HL-60 (cell line): Measurements from ENCODE around the gene DLD.

ENCODE experiments used
- CTCF ChIP-seq: IDR thresholded peaks from one replicate; pipeline ENCODE4 v1.5.1; 2011; ENCODE audit warnings: low read length, control low read depth, inconsistent platforms; ENCODE audit not compliant: insufficient read depth
- POLR2AphosphoS5 ChIP-seq: IDR thresholded peaks from 2 replicates; pipeline ENCODE4 v1.6.1; 2012; ENCODE audit warnings: low read depth

GRCh38 chr7:107877731-107878382, 13.1 kb upstream of the DLD start:
- TF ChIP-seq CTCF, result no peak
- TF ChIP-seq POLR2AphosphoS5, result no peak
